Small intestine (tissue), 7 donors: ENCODE data around the gene IRF9. TPM values are rescaled to one million over a fixed set of nuclear protein-coding genes. Genes with fewer than 3 reads are reported as not detected.

ENCODE experiments used
- DNase-seq, 2 donors: peaks; one replicate each; pipeline versions ENCODE4 v3.0.0 to v3.0.0-alpha.2; 2013
- FAIRE-seq: peaks from 2 replicates; lab custom pipeline; 2012; peaks lifted over from hg19 to GRCh38; lab: Jason Lieb, UNC
- H3K27ac ChIP-seq, 3 donors: one replicate each; pipeline ENCODE4 v1.5.1; 2013; ENCODE audit warnings: low read length in 2 of 3, mild to moderate bottlenecking in 2 of 3, control low read depth in 1 of 3, inconsistent platforms in 1 of 3, low read depth in 1 of 3, moderate library complexity in 1 of 3
- H3K27me3 ChIP-seq, 3 donors: one replicate each; pipeline ENCODE4 v1.6.1; 2013; ENCODE audit warnings: low read length in 3 of 3, inconsistent platforms in 1 of 3; ENCODE audit not compliant: control insufficient read depth in 3 of 3, insufficient read depth in 3 of 3
- H3K36me3 ChIP-seq, 3 donors: one replicate each; pipeline ENCODE4 v1.6.1; 2013; ENCODE audit warnings: low read length in 3 of 3, inconsistent platforms in 1 of 3, low read depth in 1 of 3, mild to moderate bottlenecking in 1 of 3, moderate library complexity in 1 of 3; ENCODE audit not compliant: control insufficient read depth in 3 of 3, insufficient read depth in 2 of 3
- H3K4me1 ChIP-seq, 3 donors: one replicate each; pipeline ENCODE4 v1.6.1; 2013; ENCODE audit warnings: low read length in 2 of 3, inconsistent platforms in 1 of 3, low read depth in 1 of 3, mild to moderate bottlenecking in 1 of 3, moderate library complexity in 1 of 3; ENCODE audit not compliant: control insufficient read depth in 3 of 3, insufficient read depth in 2 of 3
- H3K4me3 ChIP-seq, 3 donors: one replicate each; pipeline ENCODE4 v1.5.1; 2013; ENCODE audit warnings: low read length in 3 of 3, control low read depth in 1 of 3, inconsistent platforms in 1 of 3, low read depth in 1 of 3, mild to moderate bottlenecking in 1 of 3, moderate library complexity in 1 of 3
- H3K9me3 ChIP-seq, 2 donors: one replicate each; pipeline ENCODE4 v1.6.1; 2013; ENCODE audit warnings: low read depth in 1 of 2, low read length in 1 of 2; ENCODE audit not compliant: control insufficient read depth in 2 of 2, insufficient read depth in 1 of 2
- WGBS, 3 donors: extraction: QIAGEN DNeasy Blood & Tissue Kit; methylation state at CpG; one replicate each; pipeline ENCODE4 v1.1.7; 2013; 5-methylcytosine and 5-hydroxymethylcytosine counted together
- polyA plus RNA-seq, 4 donors: library from polyadenylated mRNA; stranded (reverse) in 3 of 4; unstranded in 1 of 4; fragments of 200-250 nt in 3 of 4; fragments of 120-200 nt in 1 of 4; gene quantifications; one replicate each; pipeline versions ENCODE4 v1.2.1 to v1.2.3, GENCODE V29; 2013
- donor health status: healthy with polysubstance abuse.
- donor health status: control.
- donor health status: control.
- donor health status: Bipolar disorder and iron deficiency.
- donor health status: healthy.

IRF9 gene
- polyA plus RNA-seq, 4 donors = 36.9 to 90.9 (median 63.3) TPM

DNA sequence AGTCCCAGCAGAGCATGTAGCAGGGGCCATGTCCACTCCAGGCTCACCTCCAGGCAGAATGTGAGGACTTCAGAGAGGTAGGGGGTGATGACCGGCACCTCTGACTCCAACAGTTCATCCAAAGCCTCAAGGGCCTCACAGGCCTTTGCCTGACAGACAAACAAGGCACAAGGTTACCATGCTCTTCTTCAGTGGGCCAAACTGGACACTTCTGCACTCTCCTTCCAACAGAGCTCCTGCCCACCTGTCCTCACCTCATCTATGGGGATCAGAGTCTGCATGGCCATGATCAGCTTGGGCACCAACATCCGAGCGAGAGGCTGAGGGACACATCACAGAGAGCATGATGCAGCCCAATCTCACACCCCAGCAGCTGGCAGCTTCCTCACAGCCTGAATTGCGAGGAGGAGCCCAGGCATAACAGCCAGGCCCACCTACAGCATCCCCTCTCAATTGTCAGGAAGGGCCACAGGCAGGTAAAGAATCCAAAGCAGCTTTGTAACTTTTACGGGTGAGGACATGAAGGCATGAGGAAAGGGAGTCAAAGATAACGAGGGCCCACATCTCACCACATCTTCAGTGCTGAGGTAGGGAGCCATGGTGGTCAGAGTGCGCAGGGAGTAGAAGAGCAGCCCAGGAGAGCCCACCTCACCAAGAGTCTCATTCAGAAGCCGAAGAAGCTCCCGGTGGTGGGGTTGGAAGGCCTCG is 25.9 kb downstream of the IRF9 start:
- H3K36me3 ChIP-seq = peaks cover 0 to 73% (median 10%) of the 10 kb centered on the region in 3 donors
- no peak overlapping the region for H3K27ac ChIP-seq
- DNase-seq (no peak), FAIRE-seq (no peak)
- H3K4me1 ChIP-seq = peaks cover 0 to 24% (median 6%) of the 10 kb centered on the region in 3 donors
- no peaks in the 10 kb centered on the region for H3K27me3 ChIP-seq
- no peak overlapping the region for H3K4me3 ChIP-seq
- 90 to 94% (median 92%) methylated on average over 9 to 10 of the region's 10 CpGs for WGBS, 3 donors
- H3K9me3 ChIP-seq = no peaks in the 10 kb centered on the region

DNA sequence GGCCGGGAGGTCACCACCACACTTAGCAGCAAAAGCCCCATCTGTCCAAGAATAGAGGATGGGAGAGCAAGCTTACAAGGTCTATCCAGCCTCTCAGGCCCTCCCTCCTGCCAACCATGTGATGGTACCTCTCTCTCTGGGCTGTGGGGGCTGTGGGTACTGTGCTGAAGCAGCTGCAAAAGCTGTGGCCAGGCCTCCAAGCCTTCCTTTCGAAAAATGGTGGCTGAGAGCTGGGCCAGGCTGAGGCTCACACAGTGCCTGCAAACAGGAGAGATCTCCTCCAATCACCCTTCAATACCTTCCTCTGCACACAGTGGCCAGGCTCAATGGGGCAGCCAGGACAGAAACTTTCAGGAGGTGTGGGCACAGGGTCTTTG is 26.5 kb downstream of the IRF9 start:
- Histone ChIP-seq H3K9me3 (no peaks in the 10 kb centered on the region), H3K4me1 (peaks cover 0 to 21% (median 6%) of the 10 kb centered on the region in 3 donors), H3K27ac (peak overlapping the region in 2 of 3 donors; percentile 8 to 84), H3K4me3 (peak overlapping the region in 1 of 3 donors; percentile 80), H3K27me3 (no peaks in the 10 kb centered on the region), H3K36me3 (peaks cover 0 to 73% (median 10%) of the 10 kb centered on the region in 3 donors)
- DNase-seq (no peak), FAIRE-seq (no peak)
- whole genome bisulfite sequencing, 3 donors = 86 to 92% (median 90%) methylated on average over 2 of the region's 2 CpGs

DNA sequence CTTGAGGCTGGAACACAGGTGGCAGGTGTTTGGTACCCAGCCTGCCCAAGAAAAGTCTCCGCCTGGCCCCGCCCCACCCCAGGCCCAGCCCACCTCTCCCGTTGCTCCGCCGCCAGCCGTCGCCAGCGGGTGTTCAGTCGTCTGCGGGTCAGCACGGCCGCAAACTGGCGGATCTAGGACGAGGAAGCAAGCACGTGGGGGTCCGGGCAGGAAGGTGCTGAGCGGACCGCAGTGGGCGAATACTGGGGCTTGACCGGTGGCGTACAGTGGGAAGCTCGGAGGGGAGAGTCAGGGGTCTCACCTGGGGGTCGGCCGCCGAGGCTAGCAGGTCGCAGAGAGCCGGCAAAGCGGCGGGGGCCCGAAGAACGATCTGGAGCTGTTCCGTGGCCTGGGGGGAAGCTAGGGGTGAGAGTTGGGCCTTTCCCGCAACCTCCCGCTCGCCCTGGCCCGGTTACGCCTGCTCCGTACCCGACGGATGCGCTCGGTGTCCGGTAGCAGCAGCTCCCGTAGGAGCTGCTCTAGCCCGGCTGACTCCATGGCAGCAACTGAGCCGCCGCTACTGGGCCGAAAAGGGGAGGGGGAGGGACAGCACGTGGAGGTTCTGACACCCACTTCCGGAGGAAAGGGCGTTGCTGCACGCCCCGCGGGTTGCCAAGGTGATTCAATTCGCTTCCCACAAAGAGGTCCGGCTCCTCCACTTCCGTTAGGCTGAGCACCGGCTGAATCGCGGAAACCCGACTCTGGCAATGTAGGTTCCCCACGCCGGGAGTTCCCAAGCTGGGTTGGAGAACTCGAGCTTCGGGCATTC is 27.4 kb downstream of the IRF9 start, which contains the start of gene IPO4:
Gene IPO4, minus strand, starts transcription at position 566 of the 808 bp plus-strand sequence. Its CDS starts 29 bp downstream, at position 537.
- Histone ChIP-seq H3K9me3 (no peaks in the 10 kb centered on the region), H3K36me3 (peaks cover 0 to 71% (median 5%) of the 10 kb centered on the region in 3 donors), H3K4me3 (peak within 1 kb of the TSS; percentile 54 to 80 (median 70)), H3K4me1 (peaks cover 0 to 21% (median 6%) of the 10 kb centered on the region in 3 donors), H3K27me3 (no peaks in the 10 kb centered on the region), H3K27ac (peak within 1 kb of the TSS in 2 of 3 donors; percentile 74 to 84)
- no peak for FAIRE-seq
- peak; percentile 96 to 97 for DNase-seq
- WGBS, 3 donors = 0% methylated on average over 59 to 65 of the region's 65 CpGs

DNA sequence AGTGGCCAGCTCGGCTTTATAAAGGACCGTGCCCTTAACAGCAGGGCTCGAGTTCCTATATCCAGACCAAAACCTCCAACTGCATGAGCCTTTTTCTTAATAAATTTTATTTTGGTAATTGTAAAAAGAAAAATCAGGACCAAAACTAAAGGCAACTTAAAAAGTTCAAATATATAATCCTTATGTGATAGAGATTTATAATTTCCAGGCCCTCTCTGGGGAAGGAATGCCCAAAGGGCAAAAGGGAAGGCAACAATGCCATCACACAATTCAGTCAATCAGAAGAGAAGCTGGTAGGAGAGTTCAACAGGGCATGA is 28.0 kb downstream of the IRF9 start:
- peak overlapping the region in 1 of 3 donors; percentile 80 for H3K4me3 ChIP-seq
- H3K36me3 ChIP-seq = peaks cover 0 to 65% (median 4%) of the 10 kb centered on the region in 3 donors
- H3K9me3 ChIP-seq = no peaks in the 10 kb centered on the region
- WGBS, 3 donors = 0 to 4% (median 1%) methylated on average over 3 of the region's 3 CpGs
- no peak for DNase-seq
- peaks cover 0 to 22% (median 6%) of the 10 kb centered on the region in 3 donors for H3K4me1 ChIP-seq
- peak overlapping the region in 2 of 3 donors; percentile 42 to 44 for H3K27ac ChIP-seq
- no peak for FAIRE-seq
- H3K27me3 ChIP-seq = no peaks in the 10 kb centered on the region

DNA sequence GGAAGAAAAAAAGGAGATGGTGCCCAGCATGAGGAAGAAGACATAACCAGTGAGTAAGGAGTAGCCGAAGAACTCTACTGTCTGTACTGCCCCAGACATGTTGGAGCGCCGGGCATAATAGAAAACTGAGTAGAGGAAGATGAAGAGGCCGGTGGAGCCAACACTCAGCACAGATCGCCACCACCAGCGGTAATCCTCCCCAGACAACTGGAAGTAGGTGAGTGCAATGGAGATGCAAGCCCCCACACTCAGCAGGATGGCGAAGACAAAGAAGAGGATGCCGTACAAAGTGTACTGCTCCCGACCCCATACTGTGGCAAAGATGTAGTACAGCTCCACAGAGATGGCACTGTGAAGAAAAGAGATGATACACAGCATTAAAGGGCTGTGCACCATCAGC is 28.4 kb downstream of the IRF9 start:
- no peak for DNase-seq
- Histone ChIP-seq H3K36me3 (peaks cover 0 to 61% (median 2%) of the 10 kb centered on the region in 3 donors), H3K4me3 (no peak overlapping the region), H3K27ac (no peak overlapping the region), H3K27me3 (no peaks in the 10 kb centered on the region), H3K4me1 (peaks cover 0 to 22% (median 6%) of the 10 kb centered on the region in 3 donors), H3K9me3 (no peaks in the 10 kb centered on the region)
- FAIRE-seq = no peak
- WGBS, 3 donors = 94 to 96% (median 95%) methylated on average over 9 of the region's 9 CpGs

DNA sequence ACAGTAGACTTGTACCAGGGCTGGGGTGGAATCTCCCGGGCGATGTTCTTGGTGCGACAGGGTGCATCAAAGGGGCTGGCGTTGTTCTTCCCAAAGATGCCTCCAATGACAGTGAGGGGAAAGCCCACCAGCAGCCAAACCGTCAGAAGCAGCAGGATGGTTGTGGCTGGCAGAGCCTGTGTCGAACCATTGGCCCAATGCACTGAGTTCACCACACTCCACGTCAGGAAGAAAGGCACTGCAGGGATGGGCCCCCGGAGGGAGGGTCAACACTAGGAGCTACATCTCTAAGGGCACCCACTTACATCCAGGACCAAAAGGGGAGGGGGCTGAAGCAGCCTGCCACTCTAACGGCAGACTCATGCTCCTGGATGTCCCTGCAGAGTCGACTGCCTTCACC is 29.4 kb downstream of the IRF9 start:
- DNase-seq = no peak
- H3K4me1 ChIP-seq = peaks cover 0 to 26% (median 6%) of the 10 kb centered on the region in 3 donors
- no peaks in the 10 kb centered on the region for H3K27me3 ChIP-seq
- no peaks in the 10 kb centered on the region for H3K9me3 ChIP-seq
- 86 to 94% (median 89%) methylated on average over 10 of the region's 10 CpGs for WGBS, 3 donors
- no peak overlapping the region for H3K27ac ChIP-seq
- H3K4me3 ChIP-seq = no peak overlapping the region
- peaks cover 0 to 51% (median 2%) of the 10 kb centered on the region in 3 donors for H3K36me3 ChIP-seq
- FAIRE-seq = no peak

DNA sequence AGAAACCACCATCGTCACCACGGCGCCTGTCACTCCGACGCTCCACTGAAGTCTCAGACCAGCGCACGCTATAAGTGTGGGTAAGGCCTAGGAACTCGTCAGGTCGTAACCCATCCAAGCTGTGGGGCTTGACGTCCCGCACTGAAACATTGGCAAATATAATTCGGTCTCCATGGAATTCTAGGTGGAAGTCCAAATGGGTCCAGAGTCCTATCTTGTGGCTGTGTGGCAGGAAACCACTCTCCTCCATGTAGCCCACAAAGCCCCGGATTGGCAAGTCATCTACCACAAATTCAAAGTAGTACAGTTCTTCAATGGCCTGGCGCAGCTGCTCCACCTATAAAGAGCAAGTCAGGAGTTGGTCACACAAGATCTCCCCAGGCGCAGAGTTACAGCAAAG is 31.9 kb downstream of the IRF9 start:
- no peaks in the 10 kb centered on the region for H3K27me3 ChIP-seq
- peaks cover 0 to 27% (median 2%) of the 10 kb centered on the region in 3 donors for H3K36me3 ChIP-seq
- FAIRE-seq (no peak), DNase-seq (no peak)
- peaks cover 0 to 23% (median 5%) of the 10 kb centered on the region in 3 donors for H3K4me1 ChIP-seq
- H3K27ac ChIP-seq = no peak overlapping the region
- no peak overlapping the region for H3K4me3 ChIP-seq
- WGBS, 3 donors = 93 to 95% (median 94%) methylated on average over 15 of the region's 15 CpGs
- H3K9me3 ChIP-seq = no peaks in the 10 kb centered on the region

DNA sequence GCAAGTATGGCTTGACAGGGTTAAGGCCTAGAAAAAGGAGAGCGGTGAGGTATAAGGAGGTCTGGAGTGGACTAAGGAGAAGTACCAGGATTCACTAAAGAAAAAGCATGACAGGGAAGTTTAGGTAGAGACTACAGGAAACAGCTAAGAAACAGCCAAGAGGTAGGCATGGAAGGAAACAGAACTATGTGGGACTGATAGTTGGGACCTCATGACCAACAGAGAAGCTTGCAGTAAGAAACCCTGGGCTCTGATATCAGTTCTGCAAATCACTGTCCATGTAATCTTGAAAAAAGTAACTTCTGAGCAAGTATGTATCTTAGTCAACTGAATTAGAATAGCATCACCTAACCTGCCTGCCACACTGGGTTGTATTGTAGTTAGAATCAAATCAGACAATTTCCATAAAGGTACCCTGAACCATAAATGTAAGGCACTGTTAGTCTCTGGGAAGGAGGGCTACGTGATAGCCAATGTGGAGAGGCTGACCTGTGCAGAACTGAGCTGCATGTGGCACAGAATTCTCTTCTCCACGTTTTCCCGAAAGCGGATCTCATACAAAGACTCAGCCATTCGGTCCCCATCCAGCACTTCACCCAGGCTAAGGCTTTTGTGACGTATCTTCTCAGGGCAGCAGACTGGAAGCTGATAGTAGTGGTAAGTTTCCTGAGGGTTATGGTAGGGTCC is 33.3 kb downstream of the IRF9 start:
- Histone ChIP-seq H3K9me3 (no peaks in the 10 kb centered on the region), H3K4me1 (peaks cover 0 to 26% (median 5%) of the 10 kb centered on the region in 3 donors), H3K4me3 (peak overlapping the region; percentile 65 to 96 (median 86)), H3K27ac (peak overlapping the region in 1 of 3 donors; percentile 99), H3K36me3 (peaks cover 2 to 33% (median 2%) of the 10 kb centered on the region in 3 donors), H3K27me3 (no peaks in the 10 kb centered on the region)
- DNase-seq = no peak
- 83 to 87% (median 84%) methylated on average over 7 of the region's 7 CpGs for WGBS, 3 donors
- no peak for FAIRE-seq
